Upper lobe of right lung (tissue), 1 donor: ENCODE results near the gene CHMP2A. TPM values are rescaled to one million over a fixed set of nuclear protein-coding genes. Genes with fewer than 3 reads are reported as not detected.

Experiments
- ATAC-seq: fragments of 200-7000 bp; cut with Tn5 transposase; one replicate; pipeline ENCODE4 v1.9.1; 2020; ENCODE audit warnings: mild to moderate bottlenecking, moderate library complexity
- DNase-seq: peaks from one replicate; pipeline ENCODE4 v3.0.0-alpha.2; 2020
- H3K27ac ChIP-seq: fragments of 200-600 bp; one replicate; pipeline ENCODE4 v1.8.0; 2022
- H3K27me3 ChIP-seq: fragments of 200-600 bp; one replicate; pipeline ENCODE4 v1.8.0; 2022; ENCODE audit warnings: mild to moderate bottlenecking
- H3K36me3 ChIP-seq: fragments of 200-600 bp; one replicate; pipeline ENCODE4 v1.8.0; 2022
- H3K4me1 ChIP-seq: fragments of 200-600 bp; one replicate; pipeline ENCODE4 v1.8.0; 2022
- H3K4me3 ChIP-seq: fragments of 200-600 bp; one replicate; pipeline ENCODE4 v1.8.0; 2022; ENCODE audit warnings: mild to moderate bottlenecking
- H3K9me3 ChIP-seq: fragments of 200-600 bp; one replicate; pipeline ENCODE4 v1.8.0; 2022
- intact Hi-C: fragments of 100-400 bp; cut with DNase I; formaldehyde crosslinking; loops from one replicate; pipeline ENCODE4 v1.11.0; 2022
- total RNA-seq: library from RNA; stranded (reverse); fragmentation: NEBNext Ultra II Directional; extraction: Animal tissue kit (Norgen Biotek cat#: 25700); gene quantifications from one replicate; pipeline ENCODE4 v1.2.1, GENCODE V29; 2021
- TF ChIP-seq, protein P1 (sequence below): fragments of 200-600 bp; IDR thresholded peaks from one replicate; pipeline ENCODE4 v1.8.0; 2022; ENCODE audit warnings: antibody characterized with exemption
- donor health status: DM: no; HTN: yes; CAD: no; lungs with severe emphysema.

Gene CHMP2A
- total RNA-seq, 1 donor from 2014 or later, result 96.5 TPM

- Histone ChIP-seq H3K9me3 (no peaks in the 10 kb centered on the region), H3K27me3 (no peaks in the 10 kb centered on the region), H3K4me1 (peaks cover 51% of the 10 kb centered on the region), H3K27ac (peak overlapping the region; percentile 99), H3K4me3 (peak overlapping the region; percentile 67), H3K36me3 (peaks cover 28% of the 10 kb centered on the region)
- ATAC-seq, result no peak
- TF ChIP-seq, protein P1, sequence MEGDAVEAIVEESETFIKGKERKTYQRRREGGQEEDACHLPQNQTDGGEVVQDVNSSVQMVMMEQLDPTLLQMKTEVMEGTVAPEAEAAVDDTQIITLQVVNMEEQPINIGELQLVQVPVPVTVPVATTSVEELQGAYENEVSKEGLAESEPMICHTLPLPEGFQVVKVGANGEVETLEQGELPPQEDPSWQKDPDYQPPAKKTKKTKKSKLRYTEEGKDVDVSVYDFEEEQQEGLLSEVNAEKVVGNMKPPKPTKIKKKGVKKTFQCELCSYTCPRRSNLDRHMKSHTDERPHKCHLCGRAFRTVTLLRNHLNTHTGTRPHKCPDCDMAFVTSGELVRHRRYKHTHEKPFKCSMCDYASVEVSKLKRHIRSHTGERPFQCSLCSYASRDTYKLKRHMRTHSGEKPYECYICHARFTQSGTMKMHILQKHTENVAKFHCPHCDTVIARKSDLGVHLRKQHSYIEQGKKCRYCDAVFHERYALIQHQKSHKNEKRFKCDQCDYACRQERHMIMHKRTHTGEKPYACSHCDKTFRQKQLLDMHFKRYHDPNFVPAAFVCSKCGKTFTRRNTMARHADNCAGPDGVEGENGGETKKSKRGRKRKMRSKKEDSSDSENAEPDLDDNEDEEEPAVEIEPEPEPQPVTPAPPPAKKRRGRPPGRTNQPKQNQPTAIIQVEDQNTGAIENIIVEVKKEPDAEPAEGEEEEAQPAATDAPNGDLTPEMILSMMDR, result no peak
- no peak for DNase-seq
- intact Hi-C loops, result no loop called here
These were observed 2.5 kb upstream of the CHMP2A start for GRCh38 chr19:58557221-58558065.

DNA sequence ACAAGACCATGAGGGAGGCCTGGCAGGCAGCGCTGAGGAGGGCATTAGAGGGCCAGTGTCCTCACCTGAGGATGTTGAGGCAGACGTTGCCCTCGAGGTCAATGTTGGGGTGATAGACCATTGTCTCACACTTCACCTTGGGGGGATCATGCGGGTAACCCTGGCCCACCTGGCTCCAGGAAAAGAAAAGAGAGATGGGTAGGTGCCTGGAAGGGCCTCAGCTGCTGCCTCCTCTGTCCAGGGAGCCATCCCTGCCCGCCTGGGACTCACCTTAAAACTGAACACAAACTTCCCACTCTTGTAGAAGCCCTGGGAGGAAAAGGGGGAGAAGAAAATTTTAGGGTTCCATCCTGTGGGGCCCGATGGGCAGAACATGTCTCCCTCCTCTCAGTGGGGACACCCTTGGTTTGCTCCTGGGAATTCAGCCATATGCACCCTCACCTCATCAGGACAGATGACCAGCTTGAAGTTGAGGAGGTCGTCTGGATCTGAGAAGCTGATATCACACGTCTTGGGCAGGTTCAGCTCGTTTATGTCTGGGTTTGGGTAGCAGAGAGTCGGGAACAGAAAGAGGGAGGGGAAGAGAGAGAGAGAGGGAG lies 1.8 kb upstream of the CHMP2A start:
- Histone ChIP-seq H3K4me1 (peaks cover 44% of the 10 kb centered on the region), H3K4me3 (peak overlapping the region; percentile 67)

DNA sequence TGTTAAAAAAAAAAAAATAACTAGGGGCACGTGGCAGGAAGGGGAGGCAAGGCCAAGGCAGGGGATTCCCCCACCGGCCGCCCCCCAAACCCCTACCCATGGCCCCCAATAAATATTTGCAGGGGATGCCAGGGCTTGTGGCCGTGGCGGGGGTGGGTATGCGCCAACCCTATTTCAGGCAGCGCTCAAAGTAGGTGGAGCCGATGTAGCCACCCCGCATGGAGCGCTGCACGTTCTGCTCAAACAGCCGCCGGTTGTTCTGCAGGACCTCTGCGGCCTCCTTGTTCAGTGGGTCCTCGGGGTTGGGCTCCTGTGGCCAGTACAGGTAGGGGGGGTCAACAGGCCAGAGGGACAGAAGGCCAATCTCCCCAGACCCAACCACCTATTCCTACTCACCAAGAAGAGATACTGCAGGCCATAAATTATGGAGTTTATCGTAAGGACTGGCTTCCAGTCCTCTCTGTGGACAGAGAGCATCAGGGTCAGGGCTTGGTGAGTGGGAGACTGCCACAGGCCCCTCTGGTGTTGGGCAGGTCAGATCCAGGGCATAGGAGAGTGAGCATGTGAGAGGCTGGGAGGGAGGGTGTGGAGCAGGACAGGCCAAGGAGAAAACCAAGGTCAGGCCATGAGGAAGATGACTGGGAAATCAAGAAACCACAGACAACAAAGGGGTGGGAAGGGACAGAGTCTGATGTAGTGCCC lies 1.2 kb upstream of the CHMP2A start:
- H3K27ac ChIP-seq, result no peak overlapping the region

More for the DNA sequence above, 1.8 kb upstream of the CHMP2A start:
- intact Hi-C loops, result no loop called here
- H3K27ac ChIP-seq, result peak overlapping the region; percentile 99
- ATAC-seq, result no peak
- DNase-seq, result no peak
- peaks cover 35% of the 10 kb centered on the region for H3K36me3 ChIP-seq
- H3K27me3 ChIP-seq, result no peaks in the 10 kb centered on the region
- TF ChIP-seq, protein P1, result no peak
- no peaks in the 10 kb centered on the region for H3K9me3 ChIP-seq

DNA sequence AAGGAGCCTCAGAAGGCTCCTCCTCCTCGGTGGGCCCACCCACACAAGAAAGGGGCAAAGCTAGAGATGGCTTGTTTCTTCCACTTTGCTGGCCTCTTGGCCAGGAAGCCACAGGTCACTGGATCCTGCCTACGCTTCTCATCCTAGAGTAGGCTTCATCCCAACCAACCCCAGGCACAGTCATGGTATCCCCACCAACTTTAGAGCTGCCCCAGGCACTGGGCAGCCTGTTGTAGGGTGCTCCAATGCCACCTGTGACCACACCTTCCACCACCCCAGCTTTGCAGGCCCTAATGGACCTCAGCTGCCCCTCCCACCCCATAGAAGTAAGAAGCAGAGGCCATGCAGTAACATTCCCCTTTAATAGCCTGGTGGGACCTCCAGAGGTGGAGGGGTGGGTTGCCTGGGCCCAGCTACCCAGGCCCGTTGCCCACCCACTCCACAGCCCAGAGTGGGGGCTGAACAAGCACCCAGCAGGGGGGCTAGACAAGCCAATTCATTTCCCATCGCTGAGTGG lies 522 bp upstream of the CHMP2A start:
- DNase-seq, result no peak
- peaks cover 48% of the 10 kb centered on the region for H3K36me3 ChIP-seq
- intact Hi-C loops, result no loop called here
- peak overlapping the region; percentile 87 for H3K4me3 ChIP-seq
- no peak for ATAC-seq
- H3K4me1 ChIP-seq, result peaks cover 37% of the 10 kb centered on the region
- H3K27me3 ChIP-seq, result no peaks in the 10 kb centered on the region
- TF ChIP-seq, protein P1, result no peak
- H3K27ac ChIP-seq, result peak overlapping the region; percentile 94
- H3K9me3 ChIP-seq, result no peaks in the 10 kb centered on the region

More for the DNA sequence above, 1.2 kb upstream of the CHMP2A start:
- DNase-seq (no peak), ATAC-seq (no peak)
- intact Hi-C loops, result no loop called here
- no peaks in the 10 kb centered on the region for H3K9me3 ChIP-seq
- no peaks in the 10 kb centered on the region for H3K27me3 ChIP-seq
- TF ChIP-seq, protein P1, result no peak
- H3K4me1 ChIP-seq, result peaks cover 37% of the 10 kb centered on the region
- no peak overlapping the region for H3K4me3 ChIP-seq
- peaks cover 42% of the 10 kb centered on the region for H3K36me3 ChIP-seq

DNA sequence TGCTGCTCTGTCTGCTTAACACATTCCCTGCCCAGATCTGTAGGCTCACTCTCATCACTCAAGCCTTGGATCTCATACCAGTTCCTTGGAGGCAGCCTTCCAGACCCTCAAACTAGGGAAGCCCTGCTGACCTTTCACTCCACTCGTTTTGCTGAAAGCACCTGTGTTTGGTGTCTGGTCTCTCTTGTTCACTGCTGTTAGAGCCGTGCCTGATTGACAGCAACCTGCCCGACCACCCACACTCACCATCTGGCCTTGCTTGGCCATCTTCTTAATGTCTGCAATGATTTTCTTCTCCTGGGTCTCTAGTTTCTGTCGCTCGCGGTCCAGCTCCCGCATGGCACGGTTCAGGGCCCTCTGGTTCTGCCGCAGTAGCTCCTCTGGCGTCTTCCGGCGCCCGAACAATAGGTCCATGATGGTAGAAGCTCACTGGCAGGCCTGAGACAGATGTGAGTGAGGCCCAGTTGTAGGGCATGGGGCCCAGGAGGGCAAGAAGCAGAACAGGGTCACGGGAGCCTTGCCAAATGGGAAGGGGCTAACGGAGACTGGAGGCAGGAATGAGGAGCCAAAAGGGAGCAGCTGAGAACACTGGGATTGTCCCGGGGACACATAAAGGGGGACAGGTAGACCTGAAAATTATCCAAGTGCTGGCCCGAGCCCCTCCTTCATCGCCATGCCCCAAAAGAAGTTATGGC lies 959 bp downstream of the CHMP2A start:
- peak overlapping the region; percentile 87 for H3K4me3 ChIP-seq
- peak overlapping the region; percentile 94 for H3K27ac ChIP-seq
- ATAC-seq (no peak), DNase-seq (no peak)
- peaks cover 63% of the 10 kb centered on the region for H3K36me3 ChIP-seq
- TF ChIP-seq, protein P1, result no peak
- H3K9me3 ChIP-seq, result no peaks in the 10 kb centered on the region
- H3K4me1 ChIP-seq, result peaks cover 32% of the 10 kb centered on the region
- H3K27me3 ChIP-seq, result no peaks in the 10 kb centered on the region
- intact Hi-C loops, result no loop called here
